Measurements from ENCODE around the gene SP140L.
"Not testable (repeated sequence)": the region's sequence is repeated elsewhere in the genome, so short reads cannot be mapped to it uniquely, and the experiment has no call there.

SP140L gene

DNA sequence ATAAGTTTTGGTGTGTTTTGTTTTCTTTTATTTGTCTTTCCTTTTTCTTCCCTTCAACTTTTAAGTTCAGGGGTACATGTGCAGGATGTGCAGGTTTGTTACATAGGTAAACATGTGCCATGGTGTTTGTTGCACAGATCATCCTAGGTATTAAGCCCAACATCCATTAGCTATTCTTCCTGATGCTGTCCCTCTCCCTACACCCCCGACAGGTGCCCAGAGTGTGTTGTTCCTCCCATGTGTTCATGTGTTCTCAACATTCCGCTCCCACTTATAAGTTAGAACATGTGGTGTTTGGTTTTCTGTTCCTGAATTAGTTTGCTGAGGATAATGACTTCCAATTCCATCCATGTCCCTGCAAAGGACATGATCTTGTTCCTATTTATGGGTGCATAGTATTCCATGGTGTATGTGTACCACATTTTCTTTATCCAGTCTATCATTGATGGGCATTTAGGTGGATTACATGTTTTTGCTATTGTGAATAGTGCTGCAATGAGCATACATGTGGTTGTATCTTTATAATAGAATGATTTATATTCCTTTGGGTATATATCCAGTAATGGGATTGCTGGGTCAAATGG lies 16.1 kb downstream of the SP140L start:
- H3K27ac ChIP-seq (ENCODE audit: low read length); H3K79me2 ChIP-seq (ENCODE audit: low read length); H3K4me1 ChIP-seq (ENCODE audit: low read length); H3K27me3 ChIP-seq (ENCODE audit: low read depth, low read length); H3K4me2 ChIP-seq (ENCODE audit: low read length); H2AFZ ChIP-seq (ENCODE audit: low read depth, low read length); H3K9ac ChIP-seq (ENCODE audit: low read length); H3K4me3 ChIP-seq (ENCODE audit: low read length); H4K20me1 ChIP-seq (ENCODE audit: insufficient read depth, low read length): not testable (repeated sequence)
- Histone ChIP-seq H3K9me3 (ENCODE audit: insufficient read depth, low read length) (peaks cover 12% of the 10 kb centered on the region; the same call in 1 of the 2 replicates), H3K36me3 (replicated peaks; ENCODE audit: low read depth, low read length) (peaks cover 22% of the 10 kb centered on the region)

DNA sequence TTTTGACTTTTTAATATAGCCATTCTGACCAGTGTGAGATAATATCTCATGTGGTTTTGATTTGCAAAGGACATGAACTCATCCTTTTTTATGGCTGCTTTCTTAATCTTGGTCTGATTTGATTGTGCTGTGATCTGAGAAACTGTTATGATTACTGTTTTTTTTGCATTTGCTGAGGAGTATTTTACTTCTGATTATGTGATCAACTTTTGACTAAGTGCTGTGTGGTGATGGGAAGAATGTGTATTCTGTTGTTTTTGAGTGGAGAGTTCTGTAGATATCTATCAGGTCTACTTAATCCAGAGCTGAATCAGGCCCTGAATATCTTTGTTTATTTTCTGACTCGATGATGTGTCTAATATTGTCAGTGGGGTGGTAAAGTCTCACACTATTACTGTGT lies 16.8 kb downstream of the SP140L start:
- Histone ChIP-seq H4K20me1 (ENCODE audit: insufficient read depth, low read length) (no peaks in the 10 kb centered on the region), H3K9ac (ENCODE audit: low read length) (no peak overlapping the region), H3K9me3 (ENCODE audit: insufficient read depth, low read length) (peaks cover 12% of the 10 kb centered on the region; the same call in 1 of the 2 replicates), H3K27me3 (ENCODE audit: low read depth, low read length) (no peaks in the 10 kb centered on the region), H3K4me3 (ENCODE audit: low read length) (no peak overlapping the region), H2AFZ (ENCODE audit: low read depth, low read length) (no peak overlapping the region), H3K4me2 (ENCODE audit: low read length) (no peak overlapping the region), H3K36me3 (replicated peaks; ENCODE audit: low read depth, low read length) (peaks cover 24% of the 10 kb centered on the region), H3K79me2 (ENCODE audit: low read length) (no peaks in the 10 kb centered on the region), H3K27ac (ENCODE audit: low read length) (no peak overlapping the region), H3K4me1 (ENCODE audit: low read length) (peaks cover 9% of the 10 kb centered on the region)
- TF ChIP-seq, protein P1, sequence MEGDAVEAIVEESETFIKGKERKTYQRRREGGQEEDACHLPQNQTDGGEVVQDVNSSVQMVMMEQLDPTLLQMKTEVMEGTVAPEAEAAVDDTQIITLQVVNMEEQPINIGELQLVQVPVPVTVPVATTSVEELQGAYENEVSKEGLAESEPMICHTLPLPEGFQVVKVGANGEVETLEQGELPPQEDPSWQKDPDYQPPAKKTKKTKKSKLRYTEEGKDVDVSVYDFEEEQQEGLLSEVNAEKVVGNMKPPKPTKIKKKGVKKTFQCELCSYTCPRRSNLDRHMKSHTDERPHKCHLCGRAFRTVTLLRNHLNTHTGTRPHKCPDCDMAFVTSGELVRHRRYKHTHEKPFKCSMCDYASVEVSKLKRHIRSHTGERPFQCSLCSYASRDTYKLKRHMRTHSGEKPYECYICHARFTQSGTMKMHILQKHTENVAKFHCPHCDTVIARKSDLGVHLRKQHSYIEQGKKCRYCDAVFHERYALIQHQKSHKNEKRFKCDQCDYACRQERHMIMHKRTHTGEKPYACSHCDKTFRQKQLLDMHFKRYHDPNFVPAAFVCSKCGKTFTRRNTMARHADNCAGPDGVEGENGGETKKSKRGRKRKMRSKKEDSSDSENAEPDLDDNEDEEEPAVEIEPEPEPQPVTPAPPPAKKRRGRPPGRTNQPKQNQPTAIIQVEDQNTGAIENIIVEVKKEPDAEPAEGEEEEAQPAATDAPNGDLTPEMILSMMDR (IDR thresholded peaks at IDR 0.05; ENCODE audit: low read depth, low read length): no peak
- TF ChIP-seq EZH2phosphoT487 (IDR thresholded peaks at IDR 0.05; ENCODE audit: low read depth): no peak

DNA sequence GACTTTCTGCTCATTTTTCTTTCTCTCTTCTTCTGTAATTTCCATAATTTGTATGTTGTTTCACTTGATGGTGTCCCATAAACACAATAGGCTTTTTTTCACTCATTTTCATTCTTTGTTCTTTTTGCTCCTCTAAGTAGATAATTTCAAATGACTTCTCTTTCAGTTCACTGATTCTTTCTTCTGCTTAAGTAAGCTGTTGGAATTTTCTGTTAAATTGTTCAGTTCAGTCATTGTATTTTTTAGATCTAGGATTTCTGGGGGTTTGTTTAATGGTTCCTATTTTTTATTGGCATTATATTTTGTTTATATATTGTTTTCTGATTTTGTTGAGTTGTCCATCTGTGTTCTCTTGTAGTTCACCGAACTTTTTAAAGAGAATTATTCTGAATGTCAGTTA lies 19.5 kb downstream of the SP140L start:
- H3K27ac ChIP-seq (ENCODE audit: low read length): no peak overlapping the region
- H3K79me2 ChIP-seq (ENCODE audit: low read length): no peaks in the 10 kb centered on the region
- no peak for TF ChIP-seq EZH2phosphoT487 (IDR thresholded peaks at IDR 0.05; ENCODE audit: low read depth)
- TF ChIP-seq, protein P1 (IDR thresholded peaks at IDR 0.05; ENCODE audit: low read depth, low read length): no peak

DNA sequence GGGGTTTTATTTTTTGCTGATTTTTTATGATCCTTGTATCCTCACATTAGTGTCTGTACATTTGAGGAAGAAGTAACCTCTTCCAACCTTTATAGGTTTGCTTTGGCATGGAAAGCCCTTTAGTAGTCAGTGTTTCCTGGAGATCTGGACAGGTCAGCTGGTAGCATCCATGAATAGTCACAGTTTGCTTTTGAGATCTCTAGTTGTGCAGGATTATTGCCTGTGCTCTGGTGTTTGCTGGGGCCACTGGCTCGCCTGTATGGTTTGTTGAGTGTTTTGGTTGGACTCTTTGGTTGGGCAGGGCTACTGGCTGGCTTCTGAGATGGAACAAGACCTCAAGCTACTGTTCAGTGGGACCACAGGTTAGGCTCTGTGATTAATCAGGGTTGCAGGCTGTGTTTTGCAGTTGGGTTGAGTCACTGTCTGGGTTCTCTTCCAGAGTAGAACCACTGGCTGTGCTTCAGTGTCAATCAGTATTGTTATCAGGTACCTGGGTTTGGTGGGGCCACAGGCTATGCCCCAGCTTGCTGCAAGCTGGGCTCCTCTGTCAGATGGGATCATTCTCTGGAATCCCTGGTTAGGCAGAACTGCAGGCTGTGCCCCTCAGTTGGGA lies 20.0 kb downstream of the SP140L start:
- Histone ChIP-seq H4K20me1 (ENCODE audit: insufficient read depth, low read length) (no peaks in the 10 kb centered on the region), H3K4me3 (ENCODE audit: low read length) (no peak overlapping the region), H3K27ac (ENCODE audit: low read length) (no peak overlapping the region), H3K79me2 (ENCODE audit: low read length) (no peaks in the 10 kb centered on the region), H2AFZ (ENCODE audit: low read depth, low read length) (no peak overlapping the region), H3K9me3 (ENCODE audit: insufficient read depth, low read length) (peaks cover 12% of the 10 kb centered on the region; the same call in 1 of the 2 replicates), H3K9ac (ENCODE audit: low read length) (no peak overlapping the region), H3K4me2 (ENCODE audit: low read length) (no peak overlapping the region), H3K27me3 (ENCODE audit: low read depth, low read length) (no peaks in the 10 kb centered on the region), H3K4me1 (ENCODE audit: low read length) (peaks cover 9% of the 10 kb centered on the region), H3K36me3 (replicated peaks; ENCODE audit: low read depth, low read length) (peaks cover 28% of the 10 kb centered on the region)
- no peak for TF ChIP-seq EZH2phosphoT487 (IDR thresholded peaks at IDR 0.05; ENCODE audit: low read depth)
- TF ChIP-seq, protein P1 (IDR thresholded peaks at IDR 0.05; ENCODE audit: low read depth, low read length): no peak

More for the DNA sequence above, 19.5 kb downstream of the SP140L start:
- H4K20me1 ChIP-seq (ENCODE audit: insufficient read depth, low read length): no peaks in the 10 kb centered on the region
- no peak overlapping the region for H3K4me3 ChIP-seq (ENCODE audit: low read length)
- peaks cover 12% of the 10 kb centered on the region; the same call in 1 of the 2 replicates for H3K9me3 ChIP-seq (ENCODE audit: insufficient read depth, low read length)
- no peaks in the 10 kb centered on the region for H3K27me3 ChIP-seq (ENCODE audit: low read depth, low read length)
- H3K4me2 ChIP-seq (ENCODE audit: low read length): no peak overlapping the region
- H3K36me3 ChIP-seq (replicated peaks; ENCODE audit: low read depth, low read length): peaks cover 25% of the 10 kb centered on the region
- no peak overlapping the region for H2AFZ ChIP-seq (ENCODE audit: low read depth, low read length)
- no peak overlapping the region for H3K9ac ChIP-seq (ENCODE audit: low read length)
- peaks cover 9% of the 10 kb centered on the region for H3K4me1 ChIP-seq (ENCODE audit: low read length)

Measured in OCI-LY3 (cell line).